ENCODE measurements around the gene ALDH6A1. TPM values are rescaled to one million over a fixed set of nuclear protein-coding genes. Genes with fewer than 3 reads are reported as not detected.

Gene ALDH6A1
- total and polyA plus RNA-seq, 3 experiments from 2014 or later: 10.6 to 26.0 (median 12.5) TPM

DNA sequence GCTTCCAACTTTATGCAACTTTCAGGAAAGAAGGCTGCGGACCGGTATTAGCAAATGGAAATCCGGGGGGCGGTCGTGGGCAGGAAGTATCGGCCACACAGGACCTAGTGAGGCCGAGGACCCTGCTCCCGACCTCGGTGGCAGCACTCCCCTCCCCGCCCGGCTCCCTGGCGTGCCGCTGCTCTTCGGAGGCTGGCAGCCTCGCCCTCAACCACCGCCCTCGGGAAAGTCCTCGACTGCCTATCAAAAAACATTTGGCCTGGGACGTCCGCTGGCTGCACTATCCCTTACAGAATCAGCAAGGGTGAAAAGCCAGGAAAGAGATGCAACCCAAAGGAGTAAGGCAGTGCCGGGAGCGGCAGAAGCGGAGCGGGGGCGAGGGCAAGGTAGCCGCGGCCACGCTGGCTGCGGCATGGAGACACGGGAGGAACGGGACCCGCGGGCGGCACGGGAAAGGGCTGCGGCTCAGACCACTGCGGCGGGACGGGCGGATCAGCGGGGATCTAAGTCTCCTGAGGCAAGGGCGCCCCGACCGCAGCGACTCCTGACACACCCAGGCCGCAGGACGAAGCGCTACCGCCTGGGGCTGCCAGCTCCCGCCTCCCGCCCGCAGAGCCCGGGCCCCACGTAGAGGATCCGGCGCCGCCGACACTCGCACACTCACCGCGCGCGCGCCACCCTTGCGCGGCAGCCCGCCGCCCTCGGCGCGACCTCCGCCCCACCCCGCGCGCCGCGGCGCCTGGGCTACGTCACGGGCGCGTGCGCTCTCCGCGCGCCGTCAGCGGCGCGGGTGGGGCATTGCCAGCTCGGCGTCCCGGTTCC is 65.5 kb downstream of the ALDH6A1 start, which contains the start of the genes BBOF1 and ENTPD5:
Gene BBOF1, plus strand, starts transcription at position 764 of the 822 bp plus-strand sequence. CDS start 130 bp downstream, outside the sequence.
Gene ENTPD5, minus strand, starts transcription at position 703 of the 822 bp plus-strand sequence. CDS start 31,186 bp downstream, outside the sequence.
- Histone ChIP-seq H3K27me3 (ENCODE audit: insufficient read depth, low read length, poor library complexity, severe bottlenecking) (no peaks in the 10 kb centered on the region), H3K4me3 (ENCODE audit: low read length) (peak within 1 kb of the TSS; percentile 72), H3K36me3 (ENCODE audit: insufficient read depth, low read length) (no peaks in the 10 kb centered on the region), H3K9me3 (ENCODE audit: low read length) (no peaks in the 10 kb centered on the region), H3K27ac (ENCODE audit: low read depth, low read length) (peak within 1 kb of the TSS; percentile 89), H3K4me1 (ENCODE audit: insufficient read depth, low read length) (peaks cover 9% of the 10 kb centered on the region)
- Mint-ChIP-seq H3K27me3 (peaks cover 0 to 1% of the 10 kb centered on the region in 2 donors), H3K9me3 (no peaks in the 10 kb centered on the region), H3K27ac (peak within 1 kb of the TSS; percentile 96 to 99 (median 98)), H3K36me3 (peaks cover 0 to 10% (median 0%) of the 10 kb centered on the region in 3 donors), H3K4me3 (peak within 1 kb of the TSS; percentile 91 to 98 (median 94)), H3K4me1 (peaks cover 11 to 18% (median 15%) of the 10 kb centered on the region in 3 donors)
- CTCF ChIA-PET: interaction anchor here (0.6 to 1.3 kb wide), 2 partner anchors 12 to 826 kb away, joined by 3 to 4 read pairs; no protein-coding TSS in a partner anchor
- POLR2A ChIA-PET: interaction anchor here (0.6 to 1.2 kb wide), 3 partner anchors 11 to 960 kb away, joined by 3 to 5 read pairs (median 5); partner anchors contain the start of genes COQ6 and FAM161B
- DNase-seq: peak; percentile 82 to 91 (median 87)

- Mint-ChIP-seq H3K27me3 (peaks cover 0 to 1% of the 10 kb centered on the region in 2 donors), H3K9me3 (no peaks in the 10 kb centered on the region), H3K27ac (peak overlapping the region; percentile 94 to 99 (median 98)), H3K4me1 (peaks cover 11 to 18% (median 15%) of the 10 kb centered on the region in 3 donors), H3K36me3 (peaks cover 0 to 17% (median 5%) of the 10 kb centered on the region in 3 donors), H3K4me3 (peak overlapping the region; percentile 91 to 98 (median 94))
- H3K27ac ChIP-seq (ENCODE audit: low read depth, low read length): peak overlapping the region; percentile 89
- ChIA-PET CTCF (interaction anchor here (1.3 kb wide), 1 partner anchor 12 kb away, joined by 4 read pairs; no protein-coding TSS in a partner anchor), POLR2A (no interaction called here)
- no peaks in the 10 kb centered on the region for H3K36me3 ChIP-seq (ENCODE audit: insufficient read depth, low read length)
- H3K9me3 ChIP-seq (ENCODE audit: low read length): no peaks in the 10 kb centered on the region
- peak overlapping the region; percentile 72 for H3K4me3 ChIP-seq (ENCODE audit: low read length)
- peak in 1 of 5 donors; percentile 23 for DNase-seq
- H3K4me1 ChIP-seq (ENCODE audit: insufficient read depth, low read length): peaks cover 9% of the 10 kb centered on the region
- H3K27me3 ChIP-seq (ENCODE audit: insufficient read depth, low read length, poor library complexity, severe bottlenecking): no peaks in the 10 kb centered on the region
Observed at GRCh38 chr14:74018174-74018585, 66.1 kb downstream of the ALDH6A1 start.

DNA sequence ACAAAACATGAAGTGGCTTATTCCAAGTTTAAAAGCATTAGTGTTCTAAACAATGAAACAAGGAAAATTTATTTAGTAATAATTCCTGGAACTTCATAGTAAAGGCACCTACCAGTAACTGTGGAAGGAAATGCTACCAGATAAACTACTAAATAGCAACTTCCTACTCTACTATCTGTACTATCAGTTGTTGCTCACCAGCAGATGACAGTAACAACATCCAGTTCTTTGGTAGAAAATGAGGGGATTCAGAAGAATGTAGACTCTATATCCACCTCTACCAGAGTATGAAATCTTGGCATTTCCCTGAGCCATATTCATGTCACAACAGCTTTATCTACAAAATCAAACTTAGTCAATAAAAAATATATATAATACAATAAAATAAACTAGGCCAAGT is 68.3 kb downstream of the ALDH6A1 start:
- ChIA-PET POLR2A (no interaction called here), CTCF (no interaction called here)
- Mint-ChIP-seq H3K4me1 (peaks cover 11 to 18% (median 15%) of the 10 kb centered on the region in 3 donors), H3K27ac (peak overlapping the region in 2 of 8 donors; percentile 36 to 76), H3K4me3 (peak overlapping the region in 1 of 7 donors; percentile 60), H3K27me3 (peaks cover 0 to 1% of the 10 kb centered on the region in 2 donors), H3K36me3 (peaks cover 0 to 31% (median 9%) of the 10 kb centered on the region in 3 donors), H3K9me3 (no peaks in the 10 kb centered on the region)
- no peak for DNase-seq
- Histone ChIP-seq H3K9me3 (ENCODE audit: low read length) (no peaks in the 10 kb centered on the region), H3K4me3 (ENCODE audit: low read length) (no peak overlapping the region), H3K27ac (ENCODE audit: low read depth, low read length) (no peak overlapping the region), H3K36me3 (ENCODE audit: insufficient read depth, low read length) (no peaks in the 10 kb centered on the region), H3K27me3 (ENCODE audit: insufficient read depth, low read length, poor library complexity, severe bottlenecking) (no peaks in the 10 kb centered on the region), H3K4me1 (ENCODE audit: insufficient read depth, low read length) (peaks cover 9% of the 10 kb centered on the region)

DNA sequence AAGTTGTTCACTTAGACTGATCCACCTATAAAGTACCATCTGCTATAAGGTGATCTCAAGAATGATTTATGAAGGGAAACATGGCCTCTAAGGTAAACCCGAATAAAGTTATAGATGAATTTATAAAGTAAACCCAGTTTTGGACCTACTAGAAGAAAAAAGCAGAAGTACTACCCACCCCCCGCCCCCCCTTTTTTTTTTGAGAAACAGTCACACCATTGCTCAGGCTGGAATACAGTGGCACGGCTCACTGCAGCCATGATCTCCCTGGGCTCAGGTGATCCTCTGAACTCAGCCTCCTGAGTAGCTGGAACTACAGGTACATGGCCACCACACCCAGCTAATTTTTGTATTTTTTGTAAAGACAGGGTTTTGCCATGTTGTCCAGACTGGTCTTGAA is 69.1 kb downstream of the ALDH6A1 start:
- Histone ChIP-seq H3K9me3 (ENCODE audit: low read length) (no peaks in the 10 kb centered on the region), H3K27me3 (ENCODE audit: insufficient read depth, low read length, poor library complexity, severe bottlenecking) (no peaks in the 10 kb centered on the region), H3K4me1 (ENCODE audit: insufficient read depth, low read length) (peaks cover 8% of the 10 kb centered on the region), H3K4me3 (ENCODE audit: low read length) (no peak overlapping the region), H3K36me3 (ENCODE audit: insufficient read depth, low read length) (no peaks in the 10 kb centered on the region), H3K27ac (ENCODE audit: low read depth, low read length) (no peak overlapping the region)
- no peak overlapping the region for H3K4me3 Mint-ChIP-seq
- peak overlapping the region in 5 of 8 donors; percentile 1 to 46 (median 12) for H3K27ac Mint-ChIP-seq
- peaks cover 0 to 36% (median 10%) of the 10 kb centered on the region in 3 donors for H3K36me3 Mint-ChIP-seq
- peaks cover 0 to 1% of the 10 kb centered on the region in 2 donors for H3K27me3 Mint-ChIP-seq
- peaks cover 11 to 17% (median 15%) of the 10 kb centered on the region in 3 donors for H3K4me1 Mint-ChIP-seq
- ChIA-PET POLR2A (no interaction called here), CTCF (no interaction called here)
- H3K9me3 Mint-ChIP-seq: no peaks in the 10 kb centered on the region
- DNase-seq: no peak

DNA sequence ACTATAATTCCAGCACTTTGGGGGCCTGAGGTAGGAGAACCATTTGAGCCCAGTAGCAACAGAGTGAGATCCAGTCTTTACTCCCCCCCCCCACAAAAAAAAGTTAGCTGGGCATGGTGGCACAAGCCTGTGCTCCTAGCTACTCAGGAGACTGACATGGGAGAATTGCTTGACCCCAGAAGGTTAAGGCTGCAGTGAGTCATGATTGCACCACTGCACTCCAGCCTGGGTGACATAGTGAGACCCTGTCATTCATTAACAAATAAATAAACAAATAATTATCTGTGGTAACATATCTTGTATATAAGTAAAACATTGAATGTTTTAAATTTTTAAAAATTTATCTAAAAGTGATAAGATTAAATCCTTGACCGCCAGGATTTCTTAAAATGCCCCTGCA is 70.0 kb downstream of the ALDH6A1 start:
- Mint-ChIP-seq H3K9me3 (no peaks in the 10 kb centered on the region), H3K36me3 (peaks cover 0 to 43% (median 10%) of the 10 kb centered on the region in 3 donors), H3K4me3 (no peak overlapping the region), H3K27ac (no peak overlapping the region), H3K4me1 (peaks cover 7 to 9% (median 9%) of the 10 kb centered on the region in 3 donors), H3K27me3 (peaks cover 0 to 1% of the 10 kb centered on the region in 2 donors)
- H3K27ac ChIP-seq (ENCODE audit: low read depth, low read length): no peak overlapping the region
- no peak overlapping the region for H3K4me3 ChIP-seq (ENCODE audit: low read length)
- CTCF ChIA-PET: no interaction called here
- POLR2A ChIA-PET: interaction anchor here (0.7 kb wide), 1 partner anchor 711 kb away, joined by 3 read pairs; no protein-coding TSS in a partner anchor
- DNase-seq: no peak
- H3K27me3 ChIP-seq (ENCODE audit: insufficient read depth, low read length, poor library complexity, severe bottlenecking): no peaks in the 10 kb centered on the region
- no peaks in the 10 kb centered on the region for H3K4me1 ChIP-seq (ENCODE audit: insufficient read depth, low read length)
- no peaks in the 10 kb centered on the region for H3K9me3 ChIP-seq (ENCODE audit: low read length)
- no peaks in the 10 kb centered on the region for H3K36me3 ChIP-seq (ENCODE audit: insufficient read depth, low read length)

DNA sequence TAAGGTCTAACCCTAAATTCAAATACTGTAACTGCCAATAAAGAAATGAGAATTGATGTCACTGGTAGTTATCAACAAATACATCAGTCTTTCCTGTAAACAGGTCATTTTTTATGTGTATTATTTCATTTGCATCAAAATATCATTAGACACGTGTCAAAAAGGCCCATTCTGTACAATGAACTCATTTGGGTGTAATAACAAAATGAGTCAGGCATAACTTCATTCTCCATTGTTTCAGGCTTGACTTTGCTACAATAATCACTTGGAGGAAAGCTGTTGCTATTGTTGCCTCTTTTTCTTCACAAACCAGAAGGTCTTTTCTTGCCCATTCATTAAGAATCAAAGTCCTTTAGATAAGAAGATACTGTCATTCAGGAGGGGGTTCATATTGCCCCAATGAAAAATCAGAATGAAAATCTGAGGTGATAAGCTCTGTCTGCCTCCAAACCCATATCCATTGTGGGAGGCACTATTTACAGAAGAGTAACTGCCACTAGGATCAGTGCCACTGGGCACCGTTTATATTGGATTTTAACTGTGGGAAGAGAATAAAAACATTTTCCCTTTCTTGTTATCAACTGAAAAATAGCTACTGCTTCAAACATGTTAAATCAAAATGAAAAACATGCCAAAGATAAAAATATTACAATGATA is 75.3 kb downstream of the ALDH6A1 start:
- Mint-ChIP-seq H3K4me1 (no peaks in the 10 kb centered on the region), H3K4me3 (no peak overlapping the region), H3K36me3 (peaks cover 0 to 59% (median 14%) of the 10 kb centered on the region in 3 donors), H3K27me3 (no peaks in the 10 kb centered on the region), H3K27ac (peak overlapping the region in 2 of 8 donors; percentile 29 to 31), H3K9me3 (no peaks in the 10 kb centered on the region)
- H3K27ac ChIP-seq (ENCODE audit: low read depth, low read length): no peak overlapping the region
- POLR2A ChIA-PET: no interaction called here
- H3K9me3 ChIP-seq (ENCODE audit: low read length): no peaks in the 10 kb centered on the region
- no peaks in the 10 kb centered on the region for H3K4me1 ChIP-seq (ENCODE audit: insufficient read depth, low read length)
- CTCF ChIA-PET: no interaction called here
- H3K36me3 ChIP-seq (ENCODE audit: insufficient read depth, low read length): no peaks in the 10 kb centered on the region
- DNase-seq: no peak
- H3K4me3 ChIP-seq (ENCODE audit: low read length): no peak overlapping the region
- no peaks in the 10 kb centered on the region for H3K27me3 ChIP-seq (ENCODE audit: insufficient read depth, low read length, poor library complexity, severe bottlenecking)
